ENCODE results near the gene TFG.

Gene TFG

GRCh38 chr3:100769693-100770092 lies 60.4 kb downstream of the TFG start:
- H3K4me1 ChIP-seq (ENCODE audit: control insufficient read depth, low read length): no peaks in the 10 kb centered on the region
- H3K9me2 ChIP-seq (replicated peaks; ENCODE audit: control insufficient read depth, low read length): no peaks in the 10 kb centered on the region
- no peaks in the 10 kb centered on the region for H3F3A ChIP-seq (ENCODE audit: control insufficient read depth, insufficient read depth)
- H3K79me2 ChIP-seq (ENCODE audit: control insufficient read depth, low read length): no peaks in the 10 kb centered on the region
- H3K4me3 ChIP-seq (ENCODE audit: low read length): no peak overlapping the region
- H3K9me3 ChIP-seq (ENCODE audit: control insufficient read depth, insufficient read depth, low read length): no peaks in the 10 kb centered on the region
- no peak for TF ChIP-seq CTCF (IDR thresholded peaks at IDR 0.05; ENCODE audit: low read depth, low read length, poor library complexity, severe bottlenecking)
- no peak for TF ChIP-seq EZH2phosphoT487 (IDR thresholded peaks at IDR 0.05; ENCODE audit: borderline replicate concordance, low read length)
- no peaks in the 10 kb centered on the region for H3K27me3 ChIP-seq (ENCODE audit: control insufficient read depth, low read length)
- H3K27ac ChIP-seq (ENCODE audit: low read depth, low read length): no peak overlapping the region
- no peak overlapping the region for H3K4me2 ChIP-seq (ENCODE audit: low read length)
- H4K20me1 ChIP-seq (ENCODE audit: control insufficient read depth, insufficient read depth, low read depth, low read length): no peaks in the 10 kb centered on the region
- H3K36me3 ChIP-seq (ENCODE audit: control insufficient read depth, low read length): no peaks in the 10 kb centered on the region

GRCh38 chr3:100775226-100775625 lies 65.9 kb downstream of the TFG start:
- H3K4me2 ChIP-seq (ENCODE audit: low read length): no peak overlapping the region
- no peaks in the 10 kb centered on the region for H3K36me3 ChIP-seq (ENCODE audit: control insufficient read depth, low read length)
- no peak overlapping the region for H3K27ac ChIP-seq (ENCODE audit: low read depth, low read length)
- H3K4me1 ChIP-seq (ENCODE audit: control insufficient read depth, low read length): no peaks in the 10 kb centered on the region
- TF ChIP-seq EZH2phosphoT487 (IDR thresholded peaks at IDR 0.05; ENCODE audit: borderline replicate concordance, low read length) (no peak), CTCF (IDR thresholded peaks at IDR 0.05; ENCODE audit: low read depth, low read length, poor library complexity, severe bottlenecking) (no peak)
- no peaks in the 10 kb centered on the region for H3K9me3 ChIP-seq (ENCODE audit: control insufficient read depth, insufficient read depth, low read length)
- H3K27me3 ChIP-seq (ENCODE audit: control insufficient read depth, low read length): no peaks in the 10 kb centered on the region
- H3F3A ChIP-seq (ENCODE audit: control insufficient read depth, insufficient read depth): no peaks in the 10 kb centered on the region
- no peak overlapping the region for H3K4me3 ChIP-seq (ENCODE audit: low read length)
- H3K79me2 ChIP-seq (ENCODE audit: control insufficient read depth, low read length): no peaks in the 10 kb centered on the region
- H3K9me2 ChIP-seq (replicated peaks; ENCODE audit: control insufficient read depth, low read length): no peaks in the 10 kb centered on the region
- H4K20me1 ChIP-seq (ENCODE audit: control insufficient read depth, insufficient read depth, low read depth, low read length): no peaks in the 10 kb centered on the region

- H3K4me3 ChIP-seq (ENCODE audit: low read length): no peak overlapping the region
- no peaks in the 10 kb centered on the region for H3F3A ChIP-seq (ENCODE audit: control insufficient read depth, insufficient read depth)
- no peak overlapping the region for H3K27ac ChIP-seq (ENCODE audit: low read depth, low read length)
- H3K9me3 ChIP-seq (ENCODE audit: control insufficient read depth, insufficient read depth, low read length): no peaks in the 10 kb centered on the region
- H3K27me3 ChIP-seq (ENCODE audit: control insufficient read depth, low read length): no peaks in the 10 kb centered on the region
- no peaks in the 10 kb centered on the region for H4K20me1 ChIP-seq (ENCODE audit: control insufficient read depth, insufficient read depth, low read depth, low read length)
- H3K9me2 ChIP-seq (replicated peaks; ENCODE audit: control insufficient read depth, low read length): no peaks in the 10 kb centered on the region
- no peaks in the 10 kb centered on the region for H3K36me3 ChIP-seq (ENCODE audit: control insufficient read depth, low read length)
- no peak for TF ChIP-seq CTCF (IDR thresholded peaks at IDR 0.05; ENCODE audit: low read depth, low read length, poor library complexity, severe bottlenecking)
- no peak for TF ChIP-seq EZH2phosphoT487 (IDR thresholded peaks at IDR 0.05; ENCODE audit: borderline replicate concordance, low read length)
- no peak overlapping the region for H3K4me2 ChIP-seq (ENCODE audit: low read length)
- H3K79me2 ChIP-seq (ENCODE audit: control insufficient read depth, low read length): no peaks in the 10 kb centered on the region
- H3K4me1 ChIP-seq (ENCODE audit: control insufficient read depth, low read length): no peaks in the 10 kb centered on the region
These were observed 66.4 kb downstream of the TFG start for GRCh38 chr3:100775669-100776068.

Measured in DOHH2 (cell line).